Myocyte (in vitro differentiated cells): Measurements from ENCODE around the gene TGIF2. TPM values are rescaled to one million over a fixed set of nuclear protein-coding genes. Genes with fewer than 3 reads are reported as not detected.
"Not testable (repeated sequence)": the region's sequence is repeated elsewhere in the genome, so short reads cannot be mapped to it uniquely, and the experiment has no call there.

Experiments used
- DNase-seq: peaks from one replicate; pipeline ENCODE4 v3.0.0-alpha.2; 2012; ENCODE audit warnings: low read depth
- total RNA-seq: library from RNA; depleted of rRNA; stranded (reverse); fragments of >200 nt; gene quantifications from 2 replicates; pipeline ENCODE4 v1.2.3, GENCODE V29; 2014

The TGIF2 gene
- total RNA-seq, 1 donor from 2014 or later = 11.3 TPM

GRCh38 chr20:36576081-36576445, 2.7 kb downstream of the TGIF2 start:
- no peak for DNase-seq

DNA sequence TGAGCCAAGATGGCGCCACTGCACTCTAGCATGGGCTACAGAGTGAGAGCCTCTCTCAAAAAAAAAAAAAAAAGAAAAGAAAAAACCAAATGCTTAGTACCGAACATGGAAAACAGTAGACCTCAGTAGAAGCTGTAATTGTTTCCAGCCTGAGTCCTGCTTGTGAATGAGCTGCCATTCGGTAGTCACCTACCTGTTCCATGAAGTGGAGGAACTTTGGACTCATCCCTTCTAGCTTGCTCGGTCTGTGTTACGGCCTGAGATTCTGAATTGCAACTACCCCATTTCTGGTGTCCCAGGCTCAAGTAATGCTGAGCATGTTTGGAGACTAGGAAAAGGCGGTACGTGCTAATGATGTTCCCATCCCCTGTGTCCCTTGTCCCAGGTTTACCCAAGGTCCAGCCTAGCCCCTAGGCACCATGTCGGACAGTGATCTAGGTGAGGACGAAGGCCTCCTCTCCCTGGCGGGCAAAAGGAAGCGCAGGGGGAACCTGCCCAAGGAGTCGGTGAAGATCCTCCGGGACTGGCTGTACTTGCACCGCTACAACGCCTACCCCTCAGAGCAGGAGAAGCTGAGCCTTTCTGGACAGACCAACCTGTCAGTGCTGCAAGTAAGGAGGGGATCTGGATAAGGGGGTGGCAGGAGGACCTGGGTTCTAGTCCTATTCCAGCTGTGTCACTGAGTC, 5.1 kb downstream of the TGIF2 start:
- no peak for DNase-seq

GRCh38 chr20:36579996-36580545, 6.7 kb downstream of the TGIF2 start:
- peak; percentile 49 for DNase-seq

DNA sequence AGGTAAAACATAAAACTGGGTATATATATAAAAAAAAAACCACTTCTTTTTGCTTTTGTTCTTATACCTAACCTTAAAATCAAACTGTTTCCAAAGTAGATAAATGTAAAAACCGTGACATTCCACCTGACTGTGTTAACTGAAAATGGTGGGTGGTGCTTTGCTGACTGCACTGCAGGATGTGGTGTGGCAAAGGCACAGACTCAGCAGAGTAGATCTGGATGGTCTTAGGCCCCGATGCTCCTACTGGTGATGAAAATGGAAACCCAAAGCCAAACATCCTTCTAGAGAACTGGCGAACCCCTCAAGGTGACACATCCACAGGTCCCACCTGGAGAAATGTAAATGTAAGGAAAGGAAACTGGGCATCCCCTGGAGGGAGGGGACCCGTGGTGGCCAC, 8.9 kb downstream of the TGIF2 start:
- no peak for DNase-seq

- DNase-seq = no peak
Measured at GRCh38 chr20:36582821-36583220, 9.4 kb downstream of the TGIF2 start.

GRCh38 chr20:36584018-36584481, 10.7 kb downstream of the TGIF2 start:
- no peak for DNase-seq

GRCh38 chr20:36585410-36586125, 12.2 kb downstream of the TGIF2 start:
- DNase-seq = peak; percentile 11

DNA sequence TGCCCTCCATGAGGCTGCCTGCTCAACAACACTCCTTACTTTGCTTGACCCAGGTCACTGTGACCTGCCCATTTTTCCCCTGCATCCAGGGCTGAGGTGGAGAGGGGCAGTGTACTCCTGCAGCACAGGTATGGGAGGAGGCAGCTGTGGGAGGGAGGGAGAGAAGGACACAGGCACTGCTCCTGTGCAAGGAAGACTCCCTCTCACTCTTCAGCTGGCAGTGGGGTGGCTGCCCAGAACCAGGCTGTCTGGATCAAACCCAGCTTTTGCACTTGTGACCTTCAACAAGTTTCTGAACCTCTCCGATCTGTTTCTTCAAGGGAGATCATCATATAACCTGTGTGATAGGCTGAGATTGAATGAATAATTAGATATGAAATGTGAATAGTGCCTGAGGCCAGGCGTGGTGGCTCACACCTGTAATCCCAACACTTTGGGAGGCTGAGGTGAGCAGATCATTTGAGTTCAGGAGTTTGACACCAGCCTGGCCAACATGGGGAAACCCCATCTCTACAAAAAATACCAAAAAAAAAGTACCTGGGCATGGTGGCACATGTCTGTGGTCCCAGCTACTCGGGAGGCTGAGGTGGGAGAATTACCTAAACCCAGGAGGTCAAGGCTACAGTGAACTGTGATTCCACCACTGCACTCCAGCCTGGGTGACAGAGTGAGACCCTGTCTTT, 14.1 kb downstream of the TGIF2 start:
- no peak for DNase-seq

- peak; percentile 74 for DNase-seq
Measured at GRCh38 chr20:36591281-36591680, 17.9 kb downstream of the TGIF2 start.

- DNase-seq = peak; percentile 49
Measured at GRCh38 chr20:36591854-36592641, 18.7 kb downstream of the TGIF2 start.

GRCh38 chr20:36593347-36593929, 20.0 kb downstream of the TGIF2 start:
- no peak for DNase-seq

GRCh38 chr20:36599912-36600345, 26.5 kb downstream of the TGIF2 start:
- no peak for DNase-seq

GRCh38 chr20:36601540-36601939, 28.1 kb downstream of the TGIF2 start:
- DNase-seq = no peak

- DNase-seq = no peak
Measured at GRCh38 chr20:36604952-36605398, 31.6 kb downstream of the TGIF2 start.

DNA sequence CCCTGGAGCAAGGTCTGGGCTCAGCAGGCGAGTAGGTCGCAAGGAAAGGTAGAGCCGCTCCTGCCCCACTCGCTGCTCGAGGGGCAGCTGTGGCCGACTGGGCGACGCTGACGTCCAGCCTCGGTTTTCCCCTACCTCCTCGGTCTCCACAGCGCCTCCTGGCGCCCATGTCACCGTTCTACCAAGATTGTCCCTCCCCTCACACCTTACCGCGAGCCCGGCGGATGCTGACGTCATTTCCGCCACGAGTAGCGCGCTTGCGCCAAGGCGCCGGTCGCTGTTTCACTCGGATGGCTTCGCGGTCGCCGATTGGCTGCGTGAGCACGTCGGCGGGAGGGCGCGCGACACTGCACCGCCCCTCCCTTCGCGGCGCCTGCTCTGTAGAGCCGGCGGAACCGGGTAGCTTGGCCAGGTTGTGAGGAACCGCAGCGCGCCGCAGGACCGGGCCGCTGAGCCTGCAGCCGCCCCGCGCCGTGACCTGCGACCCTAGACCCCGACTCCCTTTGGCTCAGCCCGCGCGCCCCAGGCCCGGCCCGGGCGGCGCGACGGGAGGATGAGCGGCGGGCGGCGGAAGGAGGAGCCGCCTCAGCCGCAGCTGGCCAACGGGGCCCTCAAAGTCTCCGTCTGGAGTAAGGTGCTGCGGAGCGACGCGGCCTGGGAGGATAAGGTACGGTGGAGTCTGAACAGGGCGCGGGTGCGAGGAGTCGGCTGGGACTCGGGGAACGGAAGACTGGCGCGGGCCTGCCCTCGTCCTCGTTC, 32.2 kb downstream of the TGIF2 start, which contains the start of gene RAB5IF:
Gene RAB5IF, plus strand, starts transcription at position 381 of the 759 bp plus-strand sequence. Its CDS starts 173 bp downstream, at position 554.
- peak; percentile 99 for DNase-seq

DNA sequence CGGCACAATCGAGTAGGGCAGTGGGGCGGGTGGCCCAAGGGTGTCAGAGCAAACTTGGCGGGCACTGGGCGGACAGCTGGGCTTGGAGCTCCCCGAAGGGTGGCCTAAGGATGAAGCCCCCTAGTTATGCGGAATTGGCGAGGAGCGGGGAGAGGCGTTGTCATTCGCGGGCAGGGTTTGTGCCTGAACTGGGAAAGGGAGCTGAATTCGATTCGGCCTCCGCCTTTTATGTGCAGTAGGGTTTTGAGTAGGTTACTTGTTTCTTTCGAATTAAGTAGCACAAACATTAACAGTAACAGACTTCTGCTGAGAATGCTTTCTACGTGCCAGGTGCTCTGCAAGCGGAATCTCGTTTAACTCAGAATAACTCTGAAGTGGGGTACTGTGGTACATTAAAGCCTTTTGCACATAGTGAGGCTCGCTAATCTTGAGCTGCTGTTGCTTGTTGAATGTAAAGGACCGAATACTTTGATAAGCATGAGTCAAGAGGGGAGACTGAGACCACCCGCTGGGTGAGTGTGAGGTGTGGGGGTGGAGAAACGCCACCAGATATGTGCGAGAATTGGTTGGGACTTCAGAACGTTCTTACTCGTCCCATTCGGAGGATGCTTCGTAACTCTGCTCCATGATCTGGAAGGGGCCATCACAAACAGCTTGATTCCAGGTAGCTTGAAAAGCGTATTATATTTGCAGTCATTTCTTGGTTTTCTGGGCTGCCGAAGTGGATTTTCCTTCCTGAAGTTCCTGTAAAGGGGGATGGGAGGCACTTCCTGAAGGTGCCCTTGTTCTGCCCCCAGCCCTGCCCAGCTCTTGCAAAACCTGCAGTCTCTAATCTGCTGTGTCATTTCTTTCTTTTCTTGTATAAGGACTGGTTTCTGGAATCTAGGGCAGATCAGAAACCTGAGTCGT, 33.0 kb downstream of the TGIF2 start:
- no peak for DNase-seq

GRCh38 chr20:36607586-36608387, 34.4 kb downstream of the TGIF2 start:
- DNase-seq = no peak

DNA sequence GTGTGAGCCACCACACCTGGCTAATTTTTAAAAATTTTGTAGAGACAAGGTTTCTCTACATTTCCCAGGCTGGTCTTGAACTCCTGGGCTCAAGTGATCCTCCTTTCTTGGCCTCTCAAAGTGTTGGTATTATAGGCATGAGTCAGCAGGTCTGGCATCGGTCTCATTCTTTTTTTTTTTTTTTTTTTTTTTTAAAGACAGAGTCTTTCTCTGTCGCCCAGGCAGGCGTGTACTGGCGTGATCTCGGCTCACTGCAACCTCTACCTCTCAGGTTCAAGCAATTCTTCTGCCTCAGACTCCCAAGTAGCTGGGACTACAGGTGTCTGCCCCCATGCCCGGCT, 35.0 kb downstream of the TGIF2 start:
- DNase-seq = not testable (repeated sequence)
